GM18508 (cell line): ENCODE measurements around the gene TBC1D22A.
"Not testable (repeated sequence)": the region's sequence is repeated elsewhere in the genome, so short reads cannot be mapped to it uniquely, and the experiment has no call there.

ENCODE experiments used
- ATAC-seq: cut with Tn5 transposase; IDR thresholded peaks from one replicate; pipeline ENCODE4 v1.9.1; 2021; ENCODE audit warnings: moderate number of reproducible peaks; ENCODE audit not compliant: insufficient read depth, unreplicated experiment

TBC1D22A gene

GRCh38 chr22:47100019-47100418, 337.6 kb downstream of the TBC1D22A start:
- ATAC-seq = no peak

- no peak for ATAC-seq
Observed at GRCh38 chr22:47100646-47101200, 338.3 kb downstream of the TBC1D22A start.

GRCh38 chr22:47101321-47101885, 339.0 kb downstream of the TBC1D22A start:
- no peak for ATAC-seq

- no peak for ATAC-seq
Observed at GRCh38 chr22:47102081-47102480, 339.6 kb downstream of the TBC1D22A start.

- ATAC-seq = no peak
Observed at GRCh38 chr22:47102648-47103047, 340.2 kb downstream of the TBC1D22A start.

- no peak for ATAC-seq
Observed at GRCh38 chr22:47105085-47105484, 342.6 kb downstream of the TBC1D22A start.

- ATAC-seq = no peak
Observed at GRCh38 chr22:47106806-47107205, 344.4 kb downstream of the TBC1D22A start.

GRCh38 chr22:47107431-47107830, 345.0 kb downstream of the TBC1D22A start:
- ATAC-seq = no peak

GRCh38 chr22:47110817-47111443, 348.5 kb downstream of the TBC1D22A start:
- no peak for ATAC-seq

GRCh38 chr22:47111626-47112581, 349.5 kb downstream of the TBC1D22A start:
- ATAC-seq = no peak

GRCh38 chr22:47112582-47112965, 350.1 kb downstream of the TBC1D22A start:
- ATAC-seq = no peak

GRCh38 chr22:47112994-47113852, 350.8 kb downstream of the TBC1D22A start:
- no peak for ATAC-seq

GRCh38 chr22:47113853-47114415, 351.5 kb downstream of the TBC1D22A start:
- no peak for ATAC-seq

GRCh38 chr22:47114813-47115517, 352.5 kb downstream of the TBC1D22A start:
- ATAC-seq = no peak

GRCh38 chr22:47115518-47115890, 353.1 kb downstream of the TBC1D22A start:
- ATAC-seq = no peak

GRCh38 chr22:47115921-47116320, 353.5 kb downstream of the TBC1D22A start:
- ATAC-seq = no peak

GRCh38 chr22:47116426-47117341, 354.2 kb downstream of the TBC1D22A start:
- ATAC-seq = no peak

- ATAC-seq = not testable (repeated sequence)
Observed at GRCh38 chr22:47117442-47117841, 355.0 kb downstream of the TBC1D22A start.
